ENCODE results near the gene CYS1. TPM values are rescaled to one million over a fixed set of nuclear protein-coding genes. Genes with fewer than 3 reads are reported as not detected.

CYS1 gene
- total RNA-seq, 1 donor from 2014 or later, result 27.8 TPM

GRCh38 chr2:10047616-10048500 lies 32.4 kb downstream of the CYS1 start:
- no peak for DNase-seq (ENCODE audit: low spot score)

- DNase-seq (ENCODE audit: low spot score), result no peak
These were observed 33.3 kb downstream of the CYS1 start for GRCh38 chr2:10046931-10047330.

- DNase-seq (ENCODE audit: low spot score), result no peak
These were observed 34.5 kb downstream of the CYS1 start for GRCh38 chr2:10045561-10046355.

- peak; percentile 97 for DNase-seq (ENCODE audit: low spot score)
These were observed 36.2 kb downstream of the CYS1 start for GRCh38 chr2:10043906-10044601.

GRCh38 chr2:10043256-10043905 lies 36.8 kb downstream of the CYS1 start, which contains the start of gene KLF11:
Gene KLF11, plus strand, starts transcription at chr2:10043550. Its CDS starts 167 bp downstream, at chr2:10043717.
- DNase-seq (ENCODE audit: low spot score), result peak; percentile 91

DNA sequence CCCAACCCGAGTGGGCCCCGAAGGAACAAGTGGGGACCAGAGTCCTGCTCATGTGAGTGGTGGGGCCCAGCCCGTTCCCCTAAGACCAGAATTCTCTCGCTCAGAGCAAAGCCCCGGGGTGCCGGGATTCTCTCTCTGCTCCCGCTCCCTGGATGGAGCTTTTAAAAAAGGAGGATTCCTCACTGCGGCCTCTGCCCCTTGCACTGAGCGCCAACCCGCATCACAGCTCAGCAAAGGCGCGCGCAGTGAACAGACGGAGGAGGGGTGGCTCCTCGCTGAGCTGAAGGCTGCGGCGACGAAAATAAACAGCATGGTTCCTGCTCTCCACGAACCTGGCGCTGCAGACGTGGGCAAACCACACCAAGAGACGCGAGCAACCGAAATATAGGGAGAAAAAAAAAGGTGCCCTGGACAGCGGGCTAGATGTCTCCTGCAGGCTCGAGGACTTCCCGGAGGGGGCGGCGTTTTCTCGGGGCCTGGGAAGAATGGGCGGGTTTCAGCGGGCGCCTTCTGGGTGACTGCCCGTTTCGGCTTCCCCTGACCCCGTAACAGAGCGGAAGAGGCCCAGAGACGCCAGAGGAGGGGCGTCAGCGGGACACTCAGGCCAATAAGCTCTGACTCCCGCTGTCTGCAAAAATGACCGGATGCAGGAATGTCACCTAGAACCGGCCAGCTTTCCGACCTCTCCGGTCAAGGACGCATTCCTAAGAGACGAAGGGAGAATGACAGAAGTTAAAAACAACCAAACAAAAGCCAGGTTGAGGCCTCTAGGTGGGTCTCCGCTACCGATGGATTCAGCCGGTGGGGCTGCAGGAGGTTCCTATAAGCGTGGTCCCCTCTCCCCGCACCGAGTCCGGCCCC lies 37.7 kb downstream of the CYS1 start:
- DNase-seq (ENCODE audit: low spot score), result peak; percentile 76

DNA sequence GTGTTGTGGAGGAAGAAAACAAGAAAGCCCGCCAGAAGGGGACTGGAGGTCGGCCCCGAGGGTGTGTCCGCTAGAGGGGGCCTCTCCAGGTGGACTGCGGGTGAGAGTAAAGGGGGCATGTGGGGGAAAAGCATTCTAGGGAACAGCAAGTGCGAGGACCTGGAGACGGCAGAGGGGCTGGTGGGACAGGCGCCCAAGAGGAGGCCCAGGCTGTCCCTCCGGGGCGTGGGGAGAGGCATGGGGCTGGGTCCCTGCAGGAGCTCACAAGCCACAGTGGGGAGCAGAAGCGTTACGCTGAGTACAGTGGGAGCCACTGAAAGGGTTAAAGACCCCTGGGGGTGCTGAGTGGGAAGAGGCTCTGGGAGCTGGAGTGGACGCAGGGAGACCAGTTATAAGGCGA lies 38.5 kb downstream of the CYS1 start:
- DNase-seq (ENCODE audit: low spot score), result no peak

DNA sequence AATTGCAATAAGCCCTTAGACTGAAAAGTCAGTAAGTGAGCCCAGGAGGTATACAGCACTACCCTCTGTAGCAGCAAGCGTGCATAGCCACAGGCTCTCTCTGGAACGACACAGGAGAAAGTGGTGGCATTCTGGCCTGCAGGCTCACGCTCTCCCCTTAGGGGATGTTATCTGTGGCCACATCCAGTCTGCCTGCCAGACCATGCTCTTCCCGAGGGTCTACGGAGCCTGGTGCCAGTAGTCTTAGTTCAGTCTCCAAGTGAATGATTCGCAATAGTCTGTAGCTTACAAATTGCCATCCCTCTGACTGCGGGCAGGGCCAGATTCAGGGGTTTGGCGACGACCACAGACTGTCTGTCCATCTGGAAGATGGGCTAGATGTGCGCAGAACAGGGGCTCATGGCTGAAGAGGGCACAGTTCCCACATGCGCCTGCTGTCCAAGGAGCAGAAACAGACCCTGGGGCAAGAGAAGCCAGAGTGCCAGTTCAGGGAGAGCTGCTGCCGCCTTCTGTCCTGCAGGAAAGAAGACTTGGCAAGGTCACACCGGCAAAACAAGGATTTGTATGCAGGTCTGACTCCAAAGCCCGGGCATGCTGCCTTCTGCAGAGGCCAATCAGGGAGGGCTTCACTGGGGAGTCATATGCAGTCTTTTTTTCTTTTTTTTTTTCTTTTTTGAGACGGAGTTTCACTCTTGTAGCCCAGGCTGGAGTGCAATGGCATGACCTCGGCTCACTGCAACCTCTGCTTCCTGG lies 40.4 kb downstream of the CYS1 start:
- no peak for DNase-seq (ENCODE audit: low spot score)

- no peak for DNase-seq (ENCODE audit: low spot score)
These were observed 41.5 kb downstream of the CYS1 start for GRCh38 chr2:10038716-10039115.

DNA sequence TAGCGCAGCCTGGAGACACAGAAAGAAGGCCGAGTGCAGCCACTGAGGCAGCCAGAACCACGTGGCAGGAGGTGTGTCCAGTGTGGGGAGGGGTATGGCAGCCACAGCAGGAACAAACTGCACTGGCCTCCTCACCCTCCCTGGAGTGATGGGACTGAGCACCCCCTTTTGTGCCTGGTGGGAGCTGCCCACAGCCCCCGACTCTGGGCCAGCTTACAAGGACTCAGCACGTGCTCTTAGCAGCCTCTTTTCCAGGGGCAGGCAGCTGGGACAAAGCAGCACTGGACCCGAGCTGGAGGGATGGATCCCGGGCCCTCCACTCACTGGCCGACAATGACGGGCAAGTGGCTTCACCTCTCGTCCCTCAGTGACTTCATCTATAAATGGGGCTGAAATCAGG lies 42.1 kb downstream of the CYS1 start:
- DNase-seq (ENCODE audit: low spot score), result no peak

DNA sequence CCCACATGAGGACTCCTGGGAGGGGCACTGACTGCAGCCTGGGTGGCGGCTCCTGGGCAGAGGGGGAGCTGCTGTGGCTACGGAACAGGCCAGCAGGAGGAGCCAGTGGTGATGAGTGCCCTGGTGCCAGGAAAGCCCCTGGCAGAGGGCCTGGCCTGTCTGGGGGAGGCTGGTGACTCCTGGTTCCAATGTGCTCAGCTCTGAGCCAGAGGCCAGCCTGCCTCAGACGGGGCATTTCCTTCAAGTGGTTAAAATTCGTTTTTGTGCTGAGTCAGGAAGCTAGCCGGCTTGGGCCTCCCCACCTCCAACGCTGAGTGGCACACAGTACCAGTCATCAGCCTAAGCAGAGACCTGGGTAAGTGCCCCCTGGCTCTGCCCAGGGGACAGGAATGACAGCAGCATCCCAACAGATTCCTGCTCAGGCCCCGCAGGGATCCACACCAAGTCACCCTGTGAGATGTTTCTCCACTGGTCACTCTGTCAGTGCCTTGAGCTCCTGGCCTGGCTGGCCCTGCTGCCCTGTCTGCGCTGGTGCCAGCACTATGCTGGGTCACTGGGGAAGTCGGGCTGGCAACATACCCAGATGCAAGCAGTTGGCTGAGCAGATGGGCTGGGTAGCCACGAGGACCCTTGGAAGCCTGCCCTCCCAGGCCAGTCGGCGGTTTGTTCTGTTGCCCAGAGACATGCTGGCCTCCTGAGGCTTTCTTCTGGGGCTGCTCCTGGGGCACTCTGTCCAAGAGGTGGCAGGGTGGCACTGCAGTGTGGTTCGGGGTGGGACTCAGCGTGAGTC lies 43.9 kb downstream of the CYS1 start:
- peak; percentile 57 for DNase-seq (ENCODE audit: low spot score)

GRCh38 chr2:10035633-10036032 lies 44.6 kb downstream of the CYS1 start:
- no peak for DNase-seq (ENCODE audit: low spot score)

- no peak for DNase-seq (ENCODE audit: low spot score)
These were observed 45.2 kb downstream of the CYS1 start for GRCh38 chr2:10035053-10035422.

GRCh38 chr2:10034333-10035052 lies 45.7 kb downstream of the CYS1 start:
- DNase-seq (ENCODE audit: low spot score), result no peak

DNA sequence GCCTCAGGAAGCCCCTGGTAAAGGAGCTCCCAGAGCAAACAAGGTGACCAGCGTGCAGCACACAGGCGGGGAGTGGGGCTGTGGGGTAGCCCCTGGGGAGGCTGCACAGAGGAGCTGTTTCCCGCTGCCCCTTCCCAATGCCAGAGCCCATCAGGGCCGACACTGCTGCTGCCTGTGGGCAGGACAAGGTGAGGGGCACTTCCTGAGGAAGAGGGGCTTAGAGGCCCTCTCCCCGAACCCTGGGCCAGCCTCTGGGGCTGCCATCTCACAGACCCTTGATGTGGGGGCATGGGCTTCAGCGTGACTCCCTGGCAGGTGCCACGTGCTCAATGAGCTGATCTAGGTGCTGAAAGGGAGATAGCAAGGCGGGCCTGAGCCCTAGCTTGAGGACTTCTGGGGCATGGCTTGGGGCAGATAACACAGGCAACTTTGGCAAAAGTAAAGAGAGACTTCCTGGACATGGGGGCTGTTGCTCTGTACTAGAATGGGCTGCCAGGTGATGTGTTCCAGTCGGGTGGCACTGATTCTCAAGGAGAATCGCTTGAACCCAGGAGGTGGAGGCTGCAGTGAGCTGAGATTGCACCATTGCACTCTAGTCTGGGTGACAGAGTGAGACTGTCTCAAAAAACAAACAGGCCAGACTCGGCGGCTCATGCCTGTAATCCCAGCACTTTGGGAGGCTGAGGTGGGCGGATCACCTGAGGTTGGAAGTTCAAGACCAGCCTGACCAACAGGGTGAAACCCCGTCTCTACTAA lies 46.8 kb downstream of the CYS1 start:
- no peak for DNase-seq (ENCODE audit: low spot score)

- DNase-seq (ENCODE audit: low spot score), result no peak
These were observed 47.5 kb downstream of the CYS1 start for GRCh38 chr2:10032746-10033105.

GRCh38 chr2:10031886-10032745 lies 48.1 kb downstream of the CYS1 start:
- no peak for DNase-seq (ENCODE audit: low spot score)

All from mucosa of gallbladder (tissue), 1 donor.